ENCODE data around the gene SBSN. TPM values are rescaled to one million over a fixed set of nuclear protein-coding genes. Genes with fewer than 3 reads are reported as not detected.

The SBSN gene
- total and polyA plus RNA-seq, 2 donors (not counting 1 experiment from before 2014, with no cell fraction given), result not detected

DNA sequence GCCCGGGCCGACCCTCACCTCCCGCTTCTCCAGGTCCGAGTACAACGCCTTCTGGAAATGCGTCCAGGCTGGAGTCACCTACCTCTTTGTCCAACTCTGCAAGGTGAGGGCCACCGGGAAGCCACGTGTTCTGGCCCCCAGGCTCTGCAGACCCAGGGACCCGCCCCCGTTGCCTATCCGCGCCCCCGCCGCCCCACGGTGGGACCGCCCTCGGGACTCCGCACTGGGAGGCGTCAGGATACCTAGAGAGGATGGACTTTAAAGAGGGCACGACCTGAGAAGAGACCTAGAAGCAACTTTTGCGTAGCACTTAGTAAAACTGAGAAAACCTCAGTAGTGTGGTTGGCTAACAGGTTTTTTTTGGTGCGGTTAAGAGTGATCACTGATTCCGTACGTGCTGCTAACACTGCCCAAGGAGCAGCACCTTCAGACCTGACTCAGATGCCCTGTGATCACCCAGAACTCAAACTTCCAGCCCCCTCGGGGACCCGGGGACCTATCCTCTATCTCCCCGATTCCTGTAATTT is 17.8 kb upstream of the SBSN start:
- no peaks in the 10 kb centered on the region for H3K9me3 ChIP-seq (ENCODE audit: control extremely low read depth in 1 of 3, control insufficient read depth in 2 of 3, insufficient read depth in 1 of 3, low read length in 2 of 3)
- peak; percentile 40 for ATAC-seq (ENCODE audit: low read depth)
- peak overlapping the region; percentile 87 for H3K9ac ChIP-seq (ENCODE audit: low read length)
- WGBS (ENCODE audit: insufficient coverage), result under 1% methylated on average over 26 of the region's 27 CpGs
- Mint-ChIP-seq H3K9me3 (ENCODE audit: insufficient read depth) (no peaks in the 10 kb centered on the region), H3K4me3 (peak overlapping the region; percentile 91), H3K4me1 (peaks cover 32% of the 10 kb centered on the region), H3K27ac (peak overlapping the region; percentile 84), H3K27me3 (no peaks in the 10 kb centered on the region)
- H2AFZ ChIP-seq (ENCODE audit: insufficient read depth, low read depth, low read length, poor library complexity, severe bottlenecking), result peak overlapping the region; percentile 96
- peaks cover 28% of the 10 kb centered on the region for H3K79me2 ChIP-seq (ENCODE audit: control insufficient read depth, insufficient read depth, low read length)
- TF ChIP-seq, protein P1, sequence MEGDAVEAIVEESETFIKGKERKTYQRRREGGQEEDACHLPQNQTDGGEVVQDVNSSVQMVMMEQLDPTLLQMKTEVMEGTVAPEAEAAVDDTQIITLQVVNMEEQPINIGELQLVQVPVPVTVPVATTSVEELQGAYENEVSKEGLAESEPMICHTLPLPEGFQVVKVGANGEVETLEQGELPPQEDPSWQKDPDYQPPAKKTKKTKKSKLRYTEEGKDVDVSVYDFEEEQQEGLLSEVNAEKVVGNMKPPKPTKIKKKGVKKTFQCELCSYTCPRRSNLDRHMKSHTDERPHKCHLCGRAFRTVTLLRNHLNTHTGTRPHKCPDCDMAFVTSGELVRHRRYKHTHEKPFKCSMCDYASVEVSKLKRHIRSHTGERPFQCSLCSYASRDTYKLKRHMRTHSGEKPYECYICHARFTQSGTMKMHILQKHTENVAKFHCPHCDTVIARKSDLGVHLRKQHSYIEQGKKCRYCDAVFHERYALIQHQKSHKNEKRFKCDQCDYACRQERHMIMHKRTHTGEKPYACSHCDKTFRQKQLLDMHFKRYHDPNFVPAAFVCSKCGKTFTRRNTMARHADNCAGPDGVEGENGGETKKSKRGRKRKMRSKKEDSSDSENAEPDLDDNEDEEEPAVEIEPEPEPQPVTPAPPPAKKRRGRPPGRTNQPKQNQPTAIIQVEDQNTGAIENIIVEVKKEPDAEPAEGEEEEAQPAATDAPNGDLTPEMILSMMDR (IDR thresholded peaks at IDR 0.05), result no peak
- no peak for TF ChIP-seq EZH2 (IDR thresholded peaks at IDR 0.05; ENCODE audit: borderline replicate concordance, insufficient read depth, low read depth, low read length, poor library complexity, severe bottlenecking)
- CTCF ChIA-PET, result no interaction called here
- H3K4me2 ChIP-seq (replicated peaks; ENCODE audit: low read depth, low read length, poor library complexity, severe bottlenecking), result peak overlapping the region; percentile 98
- peak overlapping the region; percentile 45 to 97 (median 86) for H3K4me3 ChIP-seq (ENCODE audit: control extremely low read depth in 1 of 5, extremely low read depth in 1 of 5, insufficient read depth in 1 of 5, low read depth in 2 of 5, low read length in 4 of 5)
- peaks cover 16 to 28% of the 10 kb centered on the region in 2 donors for H3K4me1 ChIP-seq (ENCODE audit: control insufficient read depth in 2 of 2, insufficient read depth in 2 of 2, low read length in 2 of 2)
- POLR2A ChIA-PET, result no interaction called here
- intact Hi-C loops (cut with micrococcal nuclease), result loop anchor here (1.0 to 5.0 kb wide), 6 partner anchors 66 to 171 kb away; partner anchors contain the start of genes COX6B1, HAUS5 and ZBTB32
- no peak for DNase-seq
- H3K27me3 ChIP-seq (replicated peaks in 1 of 4; ENCODE audit: control extremely low read depth in 1 of 4, control insufficient read depth in 3 of 4, insufficient read depth in 4 of 4, low read length in 3 of 4), result no peaks in the 10 kb centered on the region
- H3K36me3 ChIP-seq (replicated peaks in 1 of 2; ENCODE audit: control extremely low read depth in 1 of 2, control insufficient read depth in 1 of 2, extremely low read depth in 1 of 2, insufficient read depth in 2 of 2, low read length in 1 of 2), result peaks cover 0 to 11% of the 10 kb centered on the region in 2 experiments
- H4K20me1 ChIP-seq (ENCODE audit: control insufficient read depth, insufficient read depth, low read length, poor library complexity, severe bottlenecking), result no peaks in the 10 kb centered on the region
- H3K27ac ChIP-seq (ENCODE audit: low read length in 2 of 2), result peak overlapping the region; percentile 52 to 92

All from B cell (primary cell).